Islet precursor cell (in vitro differentiated cells): Measurements from ENCODE around the gene HOXD10.

Experiments
- DNase-seq: peaks from one replicate; pipeline ENCODE4 v3.0.0-alpha.2; 2018

Gene HOXD10

DNA sequence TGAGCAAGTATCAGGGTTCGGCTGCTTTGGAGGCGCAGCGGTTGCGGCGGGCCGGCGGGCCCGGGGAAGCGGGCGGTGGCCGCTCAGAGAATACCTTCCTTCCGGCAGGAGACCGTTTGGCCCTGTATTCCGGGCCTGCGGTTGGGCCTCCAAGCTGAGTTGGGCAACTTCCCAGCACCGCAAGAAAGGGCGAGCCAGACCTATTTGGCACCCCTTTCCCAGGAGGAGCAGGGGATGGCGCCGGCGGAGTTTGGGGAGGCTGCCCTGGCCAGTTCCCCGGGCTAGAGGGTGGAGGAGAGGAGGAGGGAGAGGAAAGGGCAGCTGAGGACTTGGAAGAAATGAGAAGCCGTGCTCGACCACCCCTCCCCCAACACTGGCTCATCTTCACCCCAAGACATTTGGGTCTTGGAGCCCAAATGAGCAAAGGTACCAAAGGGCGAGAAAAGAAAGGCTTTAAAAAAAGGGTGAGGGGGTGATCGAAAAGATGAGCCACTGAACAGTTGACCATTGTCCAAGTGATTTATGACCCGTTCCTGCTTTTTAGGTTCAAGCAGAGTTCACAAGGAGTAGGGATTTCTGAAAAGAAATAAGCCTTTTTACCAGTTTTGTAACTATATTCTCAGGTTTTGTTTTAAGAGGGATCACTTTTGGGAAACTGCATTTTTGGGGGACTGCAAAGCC is 48.9 kb downstream of the HOXD10 start:
- peak; percentile 47 for DNase-seq

DNA sequence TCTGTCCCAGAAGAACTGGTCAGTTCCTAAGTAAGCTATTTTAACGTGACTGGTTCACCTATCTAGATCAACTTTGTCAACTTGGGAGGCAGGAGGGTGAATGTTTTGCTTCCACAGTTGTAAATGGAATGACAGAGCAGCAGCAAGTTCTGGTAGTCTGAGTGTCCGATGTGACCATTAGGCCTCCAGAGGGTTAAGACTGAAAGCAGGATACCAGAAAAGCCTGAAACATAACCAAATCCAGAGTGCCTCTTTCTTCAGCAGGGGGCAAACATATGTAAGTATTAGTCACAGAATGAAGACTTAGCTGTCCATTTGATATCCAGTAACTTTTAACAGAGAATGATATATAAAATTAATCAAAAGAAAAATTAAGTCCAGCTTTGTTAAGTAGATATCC is 49.7 kb downstream of the HOXD10 start:
- no peak for DNase-seq

DNA sequence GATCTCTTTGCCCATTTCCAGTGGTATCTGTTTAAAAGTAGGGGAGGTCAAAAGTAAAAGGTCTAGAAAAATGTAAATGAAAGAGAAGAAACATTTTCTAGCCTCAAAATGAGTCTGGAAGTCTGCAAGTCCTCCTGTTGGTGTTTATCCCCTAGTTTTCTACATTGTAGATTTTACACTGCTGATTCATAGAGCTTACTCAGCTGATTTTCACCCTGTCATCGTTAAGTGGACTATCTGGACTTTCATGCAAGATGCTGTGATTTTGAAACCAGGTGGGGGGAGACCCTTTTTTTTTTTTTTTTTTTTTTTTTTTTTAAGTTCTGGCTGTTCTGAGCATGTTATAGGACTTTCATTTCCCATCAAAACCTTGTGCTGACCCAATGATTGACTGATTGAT is 50.8 kb downstream of the HOXD10 start:
- no peak for DNase-seq

DNA sequence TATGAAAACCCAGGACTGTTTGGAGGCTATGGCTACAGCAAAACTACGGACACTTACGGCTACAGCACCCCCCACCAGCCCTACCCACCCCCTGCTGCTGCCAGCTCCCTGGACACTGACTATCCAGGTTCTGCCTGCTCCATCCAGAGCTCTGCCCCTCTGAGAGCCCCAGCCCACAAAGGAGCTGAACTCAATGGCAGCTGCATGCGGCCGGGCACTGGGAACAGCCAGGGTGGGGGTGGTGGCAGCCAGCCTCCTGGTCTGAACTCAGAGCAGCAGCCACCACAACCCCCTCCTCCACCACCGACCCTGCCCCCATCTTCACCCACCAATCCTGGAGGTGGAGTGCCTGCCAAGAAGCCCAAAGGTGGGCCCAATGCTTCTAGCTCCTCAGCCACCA is 52.6 kb downstream of the HOXD10 start:
- DNase-seq: no peak
